NCI-H526 treated with DMSO at 0.1 percent for 48 hours (cell line): ENCODE results near the gene CEP295NL.
A peak's percentile ranks its signal among the peaks of the same experiment; 100 is the strongest.
"Not testable (repeated sequence)": the region's sequence is repeated elsewhere in the genome, so short reads cannot be mapped to it uniquely, and the experiment has no call there.

Experiments used
- DNase-seq: peaks from one replicate; lab custom pipeline; 2025; lab: John Stamatoyannopoulos, UW

CEP295NL gene

GRCh38 chr17:78886954-78887353, 16.0 kb downstream of the CEP295NL start:
- DNase-seq: no peak

GRCh38 chr17:78885956-78886355, 17.0 kb downstream of the CEP295NL start:
- DNase-seq: no peak

- no peak for DNase-seq
These were observed 17.9 kb downstream of the CEP295NL start for GRCh38 chr17:78884876-78885667.

GRCh38 chr17:78884148-78884825, 18.7 kb downstream of the CEP295NL start:
- DNase-seq: no peak

- no peak for DNase-seq
These were observed 19.4 kb downstream of the CEP295NL start for GRCh38 chr17:78883533-78884131.

- no peak for DNase-seq
These were observed 19.9 kb downstream of the CEP295NL start for GRCh38 chr17:78883089-78883532.

- no peak for DNase-seq
These were observed 20.4 kb downstream of the CEP295NL start for GRCh38 chr17:78882540-78883088.

- no peak for DNase-seq
These were observed 23.3 kb downstream of the CEP295NL start for GRCh38 chr17:78879635-78880186.

- no peak for DNase-seq
These were observed 24.0 kb downstream of the CEP295NL start for GRCh38 chr17:78878871-78879527.

GRCh38 chr17:78878261-78878660, 24.7 kb downstream of the CEP295NL start:
- no peak for DNase-seq

- not testable (repeated sequence) for DNase-seq
These were observed 26.0 kb downstream of the CEP295NL start for GRCh38 chr17:78876954-78877517.

GRCh38 chr17:78876094-78876597, 26.9 kb downstream of the CEP295NL start:
- no peak for DNase-seq

- DNase-seq: no peak
These were observed 27.5 kb downstream of the CEP295NL start for GRCh38 chr17:78875363-78876093.

- DNase-seq: no peak
These were observed 29.3 kb downstream of the CEP295NL start for GRCh38 chr17:78873519-78874340.

GRCh38 chr17:78872486-78872885, 30.5 kb downstream of the CEP295NL start:
- DNase-seq: no peak

GRCh38 chr17:78870621-78871020, 32.4 kb downstream of the CEP295NL start:
- no peak for DNase-seq

GRCh38 chr17:78868391-78868790, 34.6 kb downstream of the CEP295NL start:
- DNase-seq: no peak

GRCh38 chr17:78867046-78867445, 36.0 kb downstream of the CEP295NL start:
- DNase-seq: not testable (repeated sequence)

GRCh38 chr17:78865682-78866390, 37.2 kb downstream of the CEP295NL start:
- peak; percentile 41 for DNase-seq
